Bronchial epithelial cell (primary cell): ENCODE measurements around the gene RNF39. TPM values are rescaled to one million over a fixed set of nuclear protein-coding genes. Genes with fewer than 3 reads are reported as not detected.

ENCODE experiments used
- DNase-seq: peaks from one replicate; pipeline ENCODE4 v3.0.0-alpha.2; 2010; ENCODE audit warnings: low read depth
- FAIRE-seq: peaks from 2 replicates; lab custom pipeline; 2011; peaks lifted over from hg19 to GRCh38; lab: Jason Lieb, UNC
- H3K27me3 ChIP-seq: 2 replicates; pipeline ENCODE4 v1.5.1; 2011; ENCODE audit warnings: low read length; ENCODE audit not compliant: control insufficient read depth, insufficient read depth
- H3K36me3 ChIP-seq: 2 replicates; pipeline ENCODE4 v1.5.1; 2011; ENCODE audit warnings: low read length; ENCODE audit not compliant: control insufficient read depth, insufficient read depth
- H3K4me3 ChIP-seq: 2 replicates; pipeline ENCODE4 v1.5.1; 2011; ENCODE audit warnings: mild to moderate bottlenecking, low read depth, low read length, control low read depth
- total RNA-seq: library from RNA; depleted of rRNA; stranded (reverse); fragments of >200 nt; gene quantifications from 2 replicates; pipeline ENCODE4 v1.2.1, GENCODE V29; 2014
- TF ChIP-seq, protein P1 (sequence below): IDR thresholded peaks from 2 replicates; pipeline ENCODE4 v1.5.1; 2011; ENCODE audit warnings: mild to moderate bottlenecking, moderate library complexity, low read length, control low read depth, inconsistent platforms; ENCODE audit not compliant: insufficient read depth, severe bottlenecking

The RNF39 gene
- total RNA-seq, 1 donor from 2014 or later = 1.6 TPM

DNA sequence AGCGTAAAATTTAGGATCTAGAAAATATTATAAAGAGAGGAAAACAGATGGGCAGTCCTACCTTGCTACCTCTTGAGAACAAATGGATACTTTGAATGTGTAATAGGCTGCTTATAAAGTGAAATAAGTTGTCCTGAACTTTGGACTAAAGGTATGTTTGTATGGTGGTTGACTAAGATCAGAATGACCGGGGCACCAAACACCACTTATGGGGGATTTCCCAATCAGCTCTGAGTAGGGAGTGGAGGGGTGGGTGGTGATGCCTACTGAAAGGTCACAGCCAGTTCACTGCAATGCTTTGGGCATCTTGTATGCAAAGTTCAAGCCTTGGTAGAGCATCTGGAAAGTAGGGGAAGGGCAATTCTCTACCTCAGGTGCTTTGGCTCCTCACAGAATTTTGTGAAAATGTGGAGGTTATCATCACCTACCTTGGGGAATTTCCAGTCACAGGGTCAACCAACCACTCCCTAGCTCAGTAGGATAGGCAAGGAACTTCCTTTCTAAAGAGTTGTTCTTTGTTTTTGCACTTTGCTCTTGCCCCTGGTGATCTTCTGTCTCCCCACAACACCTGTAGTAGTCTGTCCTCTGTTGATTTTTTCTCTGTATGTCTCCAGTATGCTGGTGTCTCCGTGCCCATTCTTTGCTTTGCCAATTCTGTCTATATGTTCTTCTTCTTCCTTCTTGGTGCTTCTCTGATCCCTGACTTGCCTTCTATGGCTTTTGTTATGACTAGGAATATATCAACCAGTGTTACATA lies 37.6 kb upstream of the RNF39 start, which contains the start of gene TRIM31:
Gene TRIM31 (minus strand): TSS at position 88 of the 757 bp plus-strand sequence. CDS start 285 bp downstream, outside the sequence.
- no peak for DNase-seq
- peaks cover 14% of the 10 kb centered on the region for H3K27me3 ChIP-seq
- no peak within 1 kb of the TSS for H3K4me3 ChIP-seq
- FAIRE-seq = no peak
- no peaks in the 10 kb centered on the region for H3K36me3 ChIP-seq
- TF ChIP-seq, protein P1, sequence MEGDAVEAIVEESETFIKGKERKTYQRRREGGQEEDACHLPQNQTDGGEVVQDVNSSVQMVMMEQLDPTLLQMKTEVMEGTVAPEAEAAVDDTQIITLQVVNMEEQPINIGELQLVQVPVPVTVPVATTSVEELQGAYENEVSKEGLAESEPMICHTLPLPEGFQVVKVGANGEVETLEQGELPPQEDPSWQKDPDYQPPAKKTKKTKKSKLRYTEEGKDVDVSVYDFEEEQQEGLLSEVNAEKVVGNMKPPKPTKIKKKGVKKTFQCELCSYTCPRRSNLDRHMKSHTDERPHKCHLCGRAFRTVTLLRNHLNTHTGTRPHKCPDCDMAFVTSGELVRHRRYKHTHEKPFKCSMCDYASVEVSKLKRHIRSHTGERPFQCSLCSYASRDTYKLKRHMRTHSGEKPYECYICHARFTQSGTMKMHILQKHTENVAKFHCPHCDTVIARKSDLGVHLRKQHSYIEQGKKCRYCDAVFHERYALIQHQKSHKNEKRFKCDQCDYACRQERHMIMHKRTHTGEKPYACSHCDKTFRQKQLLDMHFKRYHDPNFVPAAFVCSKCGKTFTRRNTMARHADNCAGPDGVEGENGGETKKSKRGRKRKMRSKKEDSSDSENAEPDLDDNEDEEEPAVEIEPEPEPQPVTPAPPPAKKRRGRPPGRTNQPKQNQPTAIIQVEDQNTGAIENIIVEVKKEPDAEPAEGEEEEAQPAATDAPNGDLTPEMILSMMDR = no peak

DNA sequence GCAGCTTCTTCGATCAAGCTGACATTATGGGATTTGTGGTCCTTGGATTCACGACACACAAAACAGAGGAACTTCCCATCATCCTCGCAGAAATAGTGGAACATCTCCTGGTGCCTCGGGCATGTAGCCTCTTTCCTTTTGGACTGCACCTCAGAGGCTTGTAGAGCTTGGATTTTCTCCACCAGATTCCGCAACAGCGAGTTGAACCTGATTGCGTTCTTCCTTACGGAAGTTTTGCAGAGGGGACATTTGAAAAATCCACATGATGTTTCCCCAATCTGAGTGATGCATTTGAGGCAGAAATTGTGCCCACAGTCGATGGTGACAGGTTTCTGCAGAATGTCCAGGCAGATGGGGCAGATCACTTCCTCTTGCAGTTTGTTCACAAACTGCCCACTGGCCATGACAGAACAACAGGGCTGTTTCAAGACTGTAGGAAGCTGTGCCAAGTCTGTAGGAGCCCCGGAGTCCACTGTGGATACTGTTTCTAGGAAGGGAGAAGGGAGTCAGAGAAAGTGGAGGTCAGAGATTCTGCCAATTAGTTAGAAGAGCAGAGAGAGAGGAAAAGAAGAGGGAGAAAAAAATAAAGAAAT lies 36.9 kb upstream of the RNF39 start:
- H3K36me3 ChIP-seq = no peaks in the 10 kb centered on the region
- TF ChIP-seq, protein P1 = no peak
- H3K4me3 ChIP-seq = no peak overlapping the region
- H3K27me3 ChIP-seq = peaks cover 14% of the 10 kb centered on the region
- FAIRE-seq = peak; percentile 68
- no peak for DNase-seq

DNA sequence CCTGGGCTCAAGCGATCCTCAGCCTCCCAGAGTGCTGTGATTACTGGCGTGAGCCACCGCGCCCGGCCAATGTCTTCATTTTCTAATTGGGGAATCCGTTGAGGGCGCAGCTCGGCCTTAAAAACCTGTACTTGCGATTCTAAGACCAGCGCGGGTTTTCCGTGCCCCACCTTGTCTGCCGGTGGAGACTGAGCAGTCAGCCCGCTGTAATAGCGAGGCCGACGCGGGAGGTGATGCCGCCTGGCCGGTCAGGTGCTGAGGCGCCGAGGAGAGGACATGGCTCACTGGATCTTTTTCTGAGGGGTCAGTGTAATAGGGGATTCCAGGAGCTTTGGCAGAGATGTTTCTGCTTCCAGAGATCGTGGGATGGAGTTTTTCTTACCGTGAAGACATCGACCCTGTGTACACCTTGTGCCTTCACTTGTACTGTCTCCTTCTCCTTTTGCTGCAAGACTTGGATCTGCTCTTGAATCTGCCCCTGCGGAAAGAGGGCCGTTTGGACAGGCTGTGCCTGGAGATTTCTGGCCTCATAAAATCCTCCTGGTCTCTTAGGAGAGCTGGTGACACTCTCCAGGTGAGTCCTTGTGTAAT lies 35.8 kb upstream of the RNF39 start:
- FAIRE-seq = no peak
- H3K27me3 ChIP-seq = peaks cover 14% of the 10 kb centered on the region

DNA sequence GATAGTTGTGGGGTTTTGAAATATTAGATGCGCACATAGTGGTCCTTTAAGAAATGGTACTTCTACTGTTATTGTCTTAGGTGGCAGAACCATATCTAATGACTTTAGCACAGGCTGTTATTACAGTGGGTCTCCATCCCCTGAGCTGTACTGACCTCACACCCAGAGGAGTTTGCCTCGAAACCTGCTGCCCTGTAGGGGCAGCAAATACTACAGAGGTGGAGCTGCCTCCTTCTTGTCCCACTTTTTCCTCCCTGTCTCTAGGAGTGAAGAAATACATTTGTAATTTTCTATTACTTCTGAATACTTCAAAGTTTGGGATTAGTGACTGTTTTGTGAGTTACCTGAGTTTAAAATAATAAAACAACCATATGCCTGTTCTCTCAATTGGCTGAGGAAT lies 29.1 kb upstream of the RNF39 start:
- Histone ChIP-seq H3K27me3 (no peaks in the 10 kb centered on the region), H3K36me3 (no peaks in the 10 kb centered on the region), H3K4me3 (no peak overlapping the region)
- no peak for FAIRE-seq
- DNase-seq = no peak
- TF ChIP-seq, protein P1 = no peak

More for the DNA sequence above, 35.8 kb upstream of the RNF39 start:
- TF ChIP-seq, protein P1 = no peak
- H3K36me3 ChIP-seq = no peaks in the 10 kb centered on the region
- DNase-seq = no peak
- H3K4me3 ChIP-seq = no peak overlapping the region

DNA sequence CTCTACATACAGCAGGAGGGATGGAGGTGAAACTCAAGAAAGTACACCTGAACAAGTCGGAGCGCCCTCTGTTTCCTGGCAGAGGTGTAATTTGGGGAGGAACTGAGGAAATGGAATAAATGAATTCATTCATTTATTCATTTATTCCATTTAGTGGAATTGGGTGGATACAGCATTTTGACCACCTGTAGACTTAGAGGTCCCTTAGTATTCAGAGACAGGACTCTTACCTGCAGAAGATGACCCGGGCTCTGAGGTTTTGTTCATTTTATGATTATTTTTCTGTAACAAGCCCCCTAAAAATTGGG lies 28.3 kb upstream of the RNF39 start:
- H3K27me3 ChIP-seq = no peaks in the 10 kb centered on the region
- FAIRE-seq = no peak
- TF ChIP-seq, protein P1 = no peak
- no peak for DNase-seq
- H3K4me3 ChIP-seq = peak overlapping the region; percentile 37
- no peaks in the 10 kb centered on the region for H3K36me3 ChIP-seq
